Spleen (tissue), 11 donors: ENCODE measurements around the gene C11orf16. TPM values are rescaled to one million over a fixed set of nuclear protein-coding genes. Genes with fewer than 3 reads are reported as not detected.

Experiments used
- DNase-seq: peaks from one replicate; pipeline ENCODE4 v3.0.0-alpha.2; 2020
- H3K27ac ChIP-seq, 8 donors: fragments of 200-600 bp; sonication (generic) in 7 of 8; 1 replicate in 4 of 8; 2 replicates in 4 of 8; pipeline versions ENCODE4 v1.5.0 to v1.8.0; 2016 to 2021; ENCODE audit warnings: inconsistent platforms in 4 of 8, mild to moderate bottlenecking in 4 of 8, moderate library complexity in 1 of 8
- H3K27me3 ChIP-seq, 7 donors: fragments of 200-600 bp; sonication (generic) in 6 of 7; replicated peaks in 1 of 7; 1 replicate in 4 of 7; 2 replicates in 3 of 7; pipeline versions ENCODE4 v1.5.0 to v1.8.0; 2016 to 2021; ENCODE audit warnings: inconsistent platforms in 3 of 7, mild to moderate bottlenecking in 1 of 7
- H3K36me3 ChIP-seq, 6 donors: fragments of 200-600 bp; sonication (generic) in 5 of 6; 1 replicate in 4 of 6; 2 replicates in 2 of 6; pipeline versions ENCODE4 v1.5.0 to v1.8.0; 2016 to 2021; ENCODE audit warnings: inconsistent platforms in 2 of 6
- H3K4me1 ChIP-seq, 6 donors: fragments of 200-600 bp; sonication (generic) in 5 of 6; 1 replicate in 3 of 6; 2 replicates in 3 of 6; pipeline versions ENCODE4 v1.5.0 to v1.8.0; 2016 to 2021; ENCODE audit warnings: inconsistent platforms in 3 of 6
- H3K4me3 ChIP-seq, 8 donors: fragments of 200-600 bp; sonication (generic) in 7 of 8; 1 replicate in 4 of 8; 2 replicates in 4 of 8; pipeline versions ENCODE4 v1.5.0 to v1.8.0; 2016 to 2021; ENCODE audit warnings: inconsistent platforms in 4 of 8, mild to moderate bottlenecking in 4 of 8, moderate library complexity in 2 of 8
- H3K9me3 ChIP-seq, 8 donors: fragments of 200-600 bp; sonication (generic) in 7 of 8; 1 replicate in 4 of 8; 2 replicates in 4 of 8; pipeline versions ENCODE4 v1.5.0 to v1.8.0; 2016 to 2021; ENCODE audit warnings: inconsistent platforms in 4 of 8
- CTCF ChIP-seq, 11 experiments: fragments of 200-600 bp in 7 of 11; fragments of 450-650 bp in 4 of 11; sonication (generic) in 4 of 11; IDR thresholded peaks in 8 of 11; conservative IDR thresholded peaks in 3 of 11; 1 replicate in 7 of 11; 2 replicates in 4 of 11; pipeline versions ENCODE4 v1.4.0 to v1.8.0; 2016 to 2021; ENCODE audit warnings: antibody characterized with exemption in 11 of 11, inconsistent platforms in 4 of 11, mild to moderate bottlenecking in 1 of 11
- POLR2A ChIP-seq, 3 donors: fragments of 450-650 bp; IDR thresholded peaks; one replicate each; pipeline ENCODE4 v1.5.1; 2017; ENCODE audit warnings: antibody characterized with exemption in 3 of 3, mild to moderate bottlenecking in 1 of 3
- POLR2AphosphoS5 ChIP-seq, 3 donors: sonication (generic); formaldehyde crosslinking; IDR thresholded peaks; one replicate each; pipeline ENCODE4 v1.5.1; 2017; ENCODE audit warnings: antibody characterized with exemption in 3 of 3
- WGBS, 5 donors: extraction: QIAGEN DNeasy Blood & Tissue Kit in 3 of 5; methylation state at CpG; one replicate each; pipeline versions ENCODE4 v1.1.5 to v1.1.7; 2013 to 2018; 5-methylcytosine and 5-hydroxymethylcytosine counted together
- intact Hi-C: fragments of 100-400 bp; cut with DNase I; formaldehyde crosslinking; loops from one replicate; pipeline ENCODE4 v1.15.0; 2023; ENCODE audit warnings: low total_unique reads
- polyA plus RNA-seq, 3 donors: library from polyadenylated mRNA; stranded (reverse); fragments of 200-250 nt; gene quantifications; one replicate each; pipeline ENCODE4 v1.2.1, GENCODE V29; 2013
- total RNA-seq, 7 donors: library from RNA; depleted of rRNA in 3 of 7; stranded (reverse); fragments of >200 nt in 3 of 7; fragmentation: NEBNext Ultra II Directional in 4 of 7; extraction: Animal tissue kit (Norgen Biotek cat#: 25700) in 4 of 7; gene quantifications; one replicate each; pipeline versions ENCODE4 v1.1.0 to v1.2.1, GENCODE V29; 2016 to 2021
- donor health status: healthy with polysubstance abuse.
- donor health status: DM: no; HTN: no; CAD: no; lungs with moderate emphysema.
- donor health status: DM: no; HTN: no; CAD: no.
- donor health status: Bipolar disorder and iron deficiency.
- donor health status: healthy.
- donor health status: DM: no; HTN: no; CAD: no.
- donor health status: DM: yes; HTN: yes; CAD: no.

C11orf16 gene
- total and polyA plus RNA-seq, 10 donors = not detected

GRCh38 chr11:8878771-8879170, 54.0 kb downstream of the C11orf16 start:
- intact Hi-C loops = no loop called here
- Histone ChIP-seq H3K27me3 (no peaks in the 10 kb centered on the region), H3K36me3 (no peaks in the 10 kb centered on the region), H3K9me3 (no peaks in the 10 kb centered on the region), H3K4me3 (no peak overlapping the region), H3K27ac (no peak overlapping the region), H3K4me1 (peaks cover 0 to 11% (median 9%) of the 10 kb centered on the region in 6 donors)
- TF ChIP-seq CTCF (IDR thresholded peaks at IDR 0.05 in 8 of 11, conservative IDR thresholded peaks at IDR 0.05 in 3 of 11) = no peak
- TF ChIP-seq POLR2A (IDR thresholded peaks at IDR 0.05) = no peak
- no peak for TF ChIP-seq POLR2AphosphoS5 (IDR thresholded peaks at IDR 0.05)
- no peak for DNase-seq
- WGBS, 5 donors = 92 to 98% (median 95%) methylated on average over 2 of the region's 2 CpGs

- Histone ChIP-seq H3K27ac (peak overlapping the region in 5 of 8 donors; percentile 11 to 55 (median 30)), H3K9me3 (no peaks in the 10 kb centered on the region)
Observed at GRCh38 chr11:8873741-8874405, 58.9 kb downstream of the C11orf16 start.

GRCh38 chr11:8871962-8872361, 60.8 kb downstream of the C11orf16 start:
- H3K4me3 ChIP-seq = peak overlapping the region in 1 of 8 donors; percentile 76
- H3K36me3 ChIP-seq = no peaks in the 10 kb centered on the region
- H3K4me1 ChIP-seq = peaks cover 3 to 52% (median 29%) of the 10 kb centered on the region in 6 donors
- peak overlapping the region; percentile 54 to 92 (median 86) for H3K27ac ChIP-seq
- no peak for TF ChIP-seq CTCF (IDR thresholded peaks at IDR 0.05 in 8 of 11, conservative IDR thresholded peaks at IDR 0.05 in 3 of 11)
- no peak for TF ChIP-seq POLR2A (IDR thresholded peaks at IDR 0.05)
- TF ChIP-seq POLR2AphosphoS5 (IDR thresholded peaks at IDR 0.05) = no peak
- peaks cover 0 to 41% (median 14%) of the 10 kb centered on the region in 7 donors for H3K27me3 ChIP-seq
- intact Hi-C loops = no loop called here
- no peaks in the 10 kb centered on the region for H3K9me3 ChIP-seq
- 84 to 89% (median 84%) methylated on average over 6 of the region's 6 CpGs for WGBS, 5 donors
- no peak for DNase-seq

More at GRCh38 chr11:8873741-8874405, 58.9 kb downstream of the C11orf16 start:
- Histone ChIP-seq H3K4me3 (no peak overlapping the region), H3K4me1 (peaks cover 3 to 52% (median 29%) of the 10 kb centered on the region in 6 donors), H3K36me3 (no peaks in the 10 kb centered on the region), H3K27me3 (peaks cover 0 to 35% (median 14%) of the 10 kb centered on the region in 7 donors)
- intact Hi-C loops = no loop called here
- TF ChIP-seq CTCF (IDR thresholded peaks at IDR 0.05 in 8 of 11, conservative IDR thresholded peaks at IDR 0.05 in 3 of 11) (no peak), POLR2AphosphoS5 (IDR thresholded peaks at IDR 0.05) (no peak), POLR2A (IDR thresholded peaks at IDR 0.05) (no peak)
- DNase-seq = no peak
- WGBS, 5 donors = 24 to 30% (median 28%) methylated on average over 6 of the region's 6 CpGs

- WGBS, 5 donors = 4 to 13% (median 6%) methylated on average over 14 to 27 of the region's 27 CpGs
- Histone ChIP-seq H3K4me1 (peaks cover 3 to 52% (median 32%) of the 10 kb centered on the region in 6 donors), H3K36me3 (no peaks in the 10 kb centered on the region), H3K4me3 (peak overlapping the region; percentile 52 to 82 (median 69)), H3K9me3 (no peaks in the 10 kb centered on the region), H3K27me3 (peaks cover 0 to 41% (median 14%) of the 10 kb centered on the region in 7 donors), H3K27ac (peak overlapping the region; percentile 73 to 92 (median 86))
- intact Hi-C loops = no loop called here
- no peak for DNase-seq
- TF ChIP-seq POLR2AphosphoS5 (IDR thresholded peaks at IDR 0.05) (peak; percentile 1 to 76 (median 35)), CTCF (IDR thresholded peaks at IDR 0.05 in 8 of 11, conservative IDR thresholded peaks at IDR 0.05 in 3 of 11) (no peak), POLR2A (IDR thresholded peaks at IDR 0.05) (no peak)
Observed at GRCh38 chr11:8871171-8871775, 61.5 kb downstream of the C11orf16 start.
